ENCODE data around the gene ATP8B1.

The ATP8B1 gene

GRCh38 chr18:57668021-57668420, 135.1 kb downstream of the ATP8B1 start:
- H3K4me3 ChIP-seq (ENCODE audit: low read length), result no peak overlapping the region
- TF ChIP-seq, protein P1, sequence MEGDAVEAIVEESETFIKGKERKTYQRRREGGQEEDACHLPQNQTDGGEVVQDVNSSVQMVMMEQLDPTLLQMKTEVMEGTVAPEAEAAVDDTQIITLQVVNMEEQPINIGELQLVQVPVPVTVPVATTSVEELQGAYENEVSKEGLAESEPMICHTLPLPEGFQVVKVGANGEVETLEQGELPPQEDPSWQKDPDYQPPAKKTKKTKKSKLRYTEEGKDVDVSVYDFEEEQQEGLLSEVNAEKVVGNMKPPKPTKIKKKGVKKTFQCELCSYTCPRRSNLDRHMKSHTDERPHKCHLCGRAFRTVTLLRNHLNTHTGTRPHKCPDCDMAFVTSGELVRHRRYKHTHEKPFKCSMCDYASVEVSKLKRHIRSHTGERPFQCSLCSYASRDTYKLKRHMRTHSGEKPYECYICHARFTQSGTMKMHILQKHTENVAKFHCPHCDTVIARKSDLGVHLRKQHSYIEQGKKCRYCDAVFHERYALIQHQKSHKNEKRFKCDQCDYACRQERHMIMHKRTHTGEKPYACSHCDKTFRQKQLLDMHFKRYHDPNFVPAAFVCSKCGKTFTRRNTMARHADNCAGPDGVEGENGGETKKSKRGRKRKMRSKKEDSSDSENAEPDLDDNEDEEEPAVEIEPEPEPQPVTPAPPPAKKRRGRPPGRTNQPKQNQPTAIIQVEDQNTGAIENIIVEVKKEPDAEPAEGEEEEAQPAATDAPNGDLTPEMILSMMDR (conservative IDR thresholded peaks at IDR 0.05; ENCODE audit: low read length), result no peak
- no peak for DNase-seq (ENCODE audit: low read depth)

DNA sequence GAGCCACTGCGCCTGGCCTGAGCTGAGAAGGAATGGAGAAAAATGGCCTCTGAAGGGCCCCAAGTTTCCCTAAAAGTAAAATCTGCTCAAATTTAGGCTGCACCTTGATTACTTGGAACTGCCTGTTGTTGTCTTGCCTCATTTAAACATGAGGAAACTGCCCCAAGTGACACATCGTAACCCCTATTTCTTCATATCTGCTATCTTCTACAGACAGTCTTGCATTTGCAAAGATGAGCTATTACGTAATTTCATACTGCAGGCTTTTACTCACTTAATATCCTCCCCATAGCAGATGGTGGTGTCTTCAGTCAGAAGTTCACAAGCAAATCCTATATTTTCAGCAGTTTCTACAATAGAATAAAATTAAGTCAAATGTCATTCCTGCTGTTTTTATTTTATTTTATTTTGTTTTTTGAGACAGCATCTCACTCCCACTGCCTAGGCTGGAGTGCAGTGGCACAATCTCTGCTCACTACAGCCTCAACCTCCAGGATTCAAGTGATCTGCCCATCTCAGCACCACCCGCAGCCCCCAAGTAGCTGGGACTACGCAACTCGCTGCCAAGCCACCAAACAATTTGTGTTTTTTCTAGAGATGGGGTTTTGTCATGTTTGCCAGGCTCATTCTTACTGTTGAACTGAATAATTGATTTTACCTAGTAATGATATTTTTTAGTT, 136.2 kb downstream of the ATP8B1 start:
- peak; percentile 92 for DNase-seq (ENCODE audit: low read depth)
- no peak overlapping the region for H3K4me3 ChIP-seq (ENCODE audit: low read length)
- TF ChIP-seq, protein P1 (conservative IDR thresholded peaks at IDR 0.05; ENCODE audit: low read length), result no peak

DNA sequence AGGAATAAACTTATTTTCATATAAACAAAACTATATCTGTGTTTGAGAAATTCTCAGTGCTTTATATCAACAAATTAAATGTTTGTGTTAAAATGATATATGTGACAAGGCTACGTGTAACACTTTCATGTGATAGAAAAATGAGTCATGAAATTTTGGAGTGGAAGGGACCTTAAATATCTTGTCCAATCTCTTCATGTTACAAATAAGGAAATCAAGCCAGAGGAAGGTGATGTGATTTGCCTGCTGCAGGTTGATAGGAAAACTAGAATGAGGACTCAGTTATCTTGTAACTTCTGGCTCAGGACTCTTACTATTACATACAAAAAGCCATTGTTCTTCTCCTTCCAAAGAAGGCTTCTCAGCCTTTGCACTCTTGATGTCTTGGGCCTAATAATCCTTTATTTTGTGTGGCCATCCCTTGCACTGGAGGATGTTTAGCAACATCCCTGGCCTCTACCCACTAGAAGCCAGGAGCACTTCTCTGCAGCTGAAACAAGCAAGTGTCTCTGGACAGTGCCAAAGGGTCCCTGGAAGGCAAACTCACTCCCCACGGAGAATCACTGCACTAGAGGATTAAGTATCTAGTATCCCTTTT, 138.4 kb downstream of the ATP8B1 start:
- no peak overlapping the region for H3K4me3 ChIP-seq (ENCODE audit: low read length)
- DNase-seq (ENCODE audit: low read depth), result no peak
- TF ChIP-seq, protein P1 (conservative IDR thresholded peaks at IDR 0.05; ENCODE audit: low read length), result no peak

GRCh38 chr18:57660961-57661360, 142.2 kb downstream of the ATP8B1 start:
- DNase-seq (ENCODE audit: low read depth), result peak; percentile 58
- no peak overlapping the region for H3K4me3 ChIP-seq (ENCODE audit: low read length)
- TF ChIP-seq, protein P1 (conservative IDR thresholded peaks at IDR 0.05; ENCODE audit: low read length), result no peak

- H3K4me3 ChIP-seq (ENCODE audit: low read length), result no peak overlapping the region
- TF ChIP-seq, protein P1 (conservative IDR thresholded peaks at IDR 0.05; ENCODE audit: low read length), result no peak
- no peak for DNase-seq (ENCODE audit: low read depth)
These were observed 143.5 kb downstream of the ATP8B1 start for GRCh38 chr18:57659460-57660102.

DNA sequence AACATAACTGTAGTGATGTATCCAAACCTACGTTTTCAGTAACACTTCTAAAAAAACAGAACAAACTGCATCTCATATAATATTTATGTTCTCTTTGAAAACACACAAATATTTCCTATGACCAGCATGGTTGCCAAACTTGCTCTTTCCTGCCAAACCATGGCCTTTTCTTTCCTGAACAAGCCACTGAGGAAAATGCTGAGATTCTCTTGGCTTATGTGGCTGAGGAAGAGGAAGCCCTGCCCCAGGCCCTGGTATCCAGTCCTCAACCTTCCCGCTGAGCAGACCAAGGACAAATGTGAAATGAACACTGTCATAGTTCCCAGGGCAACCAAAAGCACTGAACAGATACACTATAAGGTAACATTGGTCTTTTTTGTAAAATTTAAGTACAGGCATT, 145.6 kb downstream of the ATP8B1 start:
- H3K4me3 ChIP-seq (ENCODE audit: low read length), result no peak overlapping the region
- peak; percentile 34 for DNase-seq (ENCODE audit: low read depth)
- TF ChIP-seq, protein P1 (conservative IDR thresholded peaks at IDR 0.05; ENCODE audit: low read length), result no peak

GRCh38 chr18:57655740-57656139, 147.4 kb downstream of the ATP8B1 start:
- no peak for DNase-seq (ENCODE audit: low read depth)
- TF ChIP-seq, protein P1 (conservative IDR thresholded peaks at IDR 0.05; ENCODE audit: low read length), result no peak
- H3K4me3 ChIP-seq (ENCODE audit: low read length), result no peak overlapping the region

All from AG10803 (cell line).